LNCAP (cell line): ENCODE measurements around the gene DYTN.

Experiments used
- CTCF ChIP-seq: fragments of 450-650 bp; IDR thresholded peaks from 2 replicates; pipeline ENCODE4 v1.5.1; 2017; ENCODE audit warnings: mild to moderate bottlenecking

DYTN gene

GRCh38 chr2:206718296-206718695 is at the start of gene DYTN:
TSS of gene DYTN (minus strand) at chr2:206718396. CDS start at chr2:206718279, 117 bp downstream.
- TF ChIP-seq CTCF = no peak

- TF ChIP-seq CTCF = no peak
Observed at GRCh38 chr2:206766057-206766930, 48.1 kb upstream of the DYTN start.

- no peak for TF ChIP-seq CTCF
Observed at GRCh38 chr2:206765242-206766056, 47.3 kb upstream of the DYTN start, which contains the start of the genes FASTKD2 and MDH1B. TSS of gene FASTKD2 (plus strand) at chr2:206765606. CDS start at chr2:206766694, 1,088 bp downstream. TSS of gene MDH1B (minus strand) at chr2:206765328. CDS start at chr2:206765271, 57 bp downstream.

- TF ChIP-seq CTCF = no peak
Observed at GRCh38 chr2:206764673-206765241, 46.6 kb upstream of the DYTN start.

GRCh38 chr2:206756816-206757215 is 38.6 kb upstream of the DYTN start:
- no peak for TF ChIP-seq CTCF

- TF ChIP-seq CTCF = no peak
Observed at GRCh38 chr2:206740800-206741199, 22.6 kb upstream of the DYTN start.

GRCh38 chr2:206739271-206739670 is 21.1 kb upstream of the DYTN start:
- no peak for TF ChIP-seq CTCF
